Activated naive CD8-positive, alpha-beta T cell (primary cell): ENCODE measurements around the gene TTC21B.

ENCODE experiments used
- H3K27ac Mint-ChIP-seq: one replicate; pipeline ENCODE4 v1.8.0; 2021; ENCODE audit warnings: mixed read lengths
- H3K27me3 Mint-ChIP-seq: one replicate; pipeline ENCODE4 v1.8.0; 2021; ENCODE audit warnings: mixed read lengths
- H3K36me3 Mint-ChIP-seq: one replicate; pipeline ENCODE4 v1.8.0; 2021; ENCODE audit warnings: mixed read lengths
- H3K4me1 Mint-ChIP-seq: one replicate; pipeline ENCODE4 v1.8.0; 2021; ENCODE audit warnings: low read depth, mixed read lengths
- H3K4me3 Mint-ChIP-seq: one replicate; pipeline ENCODE4 v1.8.0; 2021; ENCODE audit warnings: mild to moderate bottlenecking, mixed read lengths
- H3K9me3 Mint-ChIP-seq: one replicate; pipeline ENCODE4 v1.8.0; 2021; ENCODE audit warnings: low read depth, mixed read lengths

TTC21B gene

GRCh38 chr2:165846056-165846455, 107.5 kb downstream of the TTC21B start:
- no peaks in the 10 kb centered on the region for H3K4me1 Mint-ChIP-seq
- no peak overlapping the region for H3K4me3 Mint-ChIP-seq
- peaks cover 11% of the 10 kb centered on the region for H3K36me3 Mint-ChIP-seq
- no peaks in the 10 kb centered on the region for H3K27me3 Mint-ChIP-seq
- peaks cover 14% of the 10 kb centered on the region for H3K9me3 Mint-ChIP-seq
- H3K27ac Mint-ChIP-seq: no peak overlapping the region

GRCh38 chr2:165844216-165844615, 109.4 kb downstream of the TTC21B start:
- Mint-ChIP-seq H3K4me1 (no peaks in the 10 kb centered on the region), H3K27me3 (no peaks in the 10 kb centered on the region), H3K27ac (no peak overlapping the region), H3K36me3 (peaks cover 13% of the 10 kb centered on the region), H3K4me3 (no peak overlapping the region), H3K9me3 (no peaks in the 10 kb centered on the region)

GRCh38 chr2:165843351-165843750, 110.2 kb downstream of the TTC21B start:
- no peak overlapping the region for H3K27ac Mint-ChIP-seq
- no peak overlapping the region for H3K4me3 Mint-ChIP-seq
- no peaks in the 10 kb centered on the region for H3K27me3 Mint-ChIP-seq
- H3K36me3 Mint-ChIP-seq: peaks cover 14% of the 10 kb centered on the region
- no peaks in the 10 kb centered on the region for H3K4me1 Mint-ChIP-seq
- no peaks in the 10 kb centered on the region for H3K9me3 Mint-ChIP-seq

DNA sequence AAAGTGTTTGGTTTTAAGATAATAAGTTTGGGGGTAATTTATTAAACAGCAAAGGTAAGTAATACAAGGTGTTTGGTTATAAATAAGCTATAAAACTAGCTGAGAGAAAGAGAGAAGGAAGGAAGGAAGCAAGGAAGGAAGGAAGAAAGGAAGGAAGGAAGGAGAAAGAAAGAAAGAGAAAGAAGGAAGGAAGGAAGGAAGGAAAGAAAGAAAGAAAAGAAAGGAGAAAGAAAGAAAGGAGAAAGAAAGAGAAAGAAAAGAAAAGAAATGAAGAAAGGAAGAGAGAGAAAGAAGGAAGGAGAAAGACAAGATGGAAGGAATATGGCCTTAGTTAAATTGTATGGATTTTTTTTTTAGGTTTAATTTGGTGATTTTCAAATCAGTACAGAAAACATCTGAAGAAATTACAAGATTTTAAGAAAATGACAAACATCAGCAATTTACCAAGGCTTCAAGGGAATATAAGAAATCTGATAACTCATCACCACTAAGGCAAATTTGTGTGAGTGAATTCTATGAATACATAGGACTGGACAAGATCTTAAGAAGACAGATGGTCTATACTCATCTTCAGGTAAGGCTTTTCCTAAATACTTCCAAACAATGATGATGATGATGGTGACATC, 113.1 kb downstream of the TTC21B start:
- no peaks in the 10 kb centered on the region for H3K27me3 Mint-ChIP-seq
- peaks cover 11% of the 10 kb centered on the region for H3K36me3 Mint-ChIP-seq
- no peaks in the 10 kb centered on the region for H3K4me1 Mint-ChIP-seq

GRCh38 chr2:165839610-165840009, 114.0 kb downstream of the TTC21B start:
- Mint-ChIP-seq H3K27me3 (no peaks in the 10 kb centered on the region), H3K27ac (no peak overlapping the region), H3K4me3 (no peak overlapping the region), H3K9me3 (no peaks in the 10 kb centered on the region), H3K36me3 (peaks cover 11% of the 10 kb centered on the region), H3K4me1 (no peaks in the 10 kb centered on the region)

More for the DNA sequence above, 113.1 kb downstream of the TTC21B start:
- no peak overlapping the region for H3K27ac Mint-ChIP-seq
- H3K4me3 Mint-ChIP-seq: no peak overlapping the region
- H3K9me3 Mint-ChIP-seq: no peaks in the 10 kb centered on the region

DNA sequence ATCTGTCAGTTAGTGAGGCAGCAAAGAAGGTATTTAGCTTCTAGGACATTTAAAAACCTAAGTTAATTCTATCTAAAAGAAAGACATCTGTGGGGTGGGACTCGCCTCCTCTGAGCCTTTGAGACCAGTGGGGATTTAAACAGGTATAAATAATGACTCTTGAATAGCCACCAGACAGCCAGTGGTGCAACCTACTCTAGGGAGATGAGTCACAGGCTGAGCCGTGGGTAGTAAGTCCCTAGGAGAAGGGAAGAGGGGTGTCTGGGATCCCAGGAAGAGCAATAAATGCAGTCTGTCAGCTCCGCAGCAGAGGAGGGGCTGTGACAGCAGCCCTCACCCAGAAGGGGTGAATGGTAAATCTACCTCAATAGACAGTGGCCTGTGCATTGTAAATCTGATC, 116.5 kb downstream of the TTC21B start:
- no peaks in the 10 kb centered on the region for H3K9me3 Mint-ChIP-seq
- no peak overlapping the region for H3K27ac Mint-ChIP-seq
- H3K4me3 Mint-ChIP-seq: no peak overlapping the region
- H3K36me3 Mint-ChIP-seq: peaks cover 8% of the 10 kb centered on the region
- H3K27me3 Mint-ChIP-seq: no peaks in the 10 kb centered on the region
- no peaks in the 10 kb centered on the region for H3K4me1 Mint-ChIP-seq

- Mint-ChIP-seq H3K27me3 (no peaks in the 10 kb centered on the region), H3K9me3 (no peaks in the 10 kb centered on the region), H3K4me1 (no peaks in the 10 kb centered on the region), H3K4me3 (no peak overlapping the region), H3K27ac (no peak overlapping the region), H3K36me3 (peaks cover 5% of the 10 kb centered on the region)
Measured at GRCh38 chr2:165835363-165835762, 118.2 kb downstream of the TTC21B start.

- Mint-ChIP-seq H3K4me1 (no peaks in the 10 kb centered on the region), H3K27ac (no peak overlapping the region), H3K36me3 (no peaks in the 10 kb centered on the region), H3K27me3 (no peaks in the 10 kb centered on the region), H3K9me3 (no peaks in the 10 kb centered on the region), H3K4me3 (no peak overlapping the region)
Measured at GRCh38 chr2:165833156-165833555, 120.4 kb downstream of the TTC21B start.

DNA sequence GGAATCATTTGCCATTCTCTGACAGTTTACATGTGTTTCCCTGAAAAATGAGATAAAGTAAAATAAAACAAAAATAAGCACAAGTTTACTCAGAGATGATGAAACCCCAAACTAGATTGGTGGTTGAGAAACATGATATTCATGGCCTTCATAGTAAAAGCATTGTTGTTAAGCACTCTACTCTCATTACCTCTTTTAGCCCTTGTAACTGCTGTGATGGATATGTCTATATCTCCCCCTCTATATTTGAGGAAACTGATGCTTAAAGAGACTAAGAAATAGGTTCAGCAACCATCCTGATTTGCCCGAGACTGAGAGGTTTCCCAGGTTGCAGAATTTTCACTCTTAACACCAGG, 125.7 kb downstream of the TTC21B start:
- no peaks in the 10 kb centered on the region for H3K9me3 Mint-ChIP-seq
- H3K27ac Mint-ChIP-seq: no peak overlapping the region
- H3K4me1 Mint-ChIP-seq: no peaks in the 10 kb centered on the region
- H3K36me3 Mint-ChIP-seq: no peaks in the 10 kb centered on the region
- no peak overlapping the region for H3K4me3 Mint-ChIP-seq
- peaks cover 10% of the 10 kb centered on the region for H3K27me3 Mint-ChIP-seq

- Mint-ChIP-seq H3K4me3 (no peak overlapping the region), H3K27me3 (peaks cover 13% of the 10 kb centered on the region), H3K27ac (no peak overlapping the region), H3K36me3 (no peaks in the 10 kb centered on the region), H3K4me1 (no peaks in the 10 kb centered on the region), H3K9me3 (no peaks in the 10 kb centered on the region)
Measured at GRCh38 chr2:165827016-165827920, 126.3 kb downstream of the TTC21B start.

DNA sequence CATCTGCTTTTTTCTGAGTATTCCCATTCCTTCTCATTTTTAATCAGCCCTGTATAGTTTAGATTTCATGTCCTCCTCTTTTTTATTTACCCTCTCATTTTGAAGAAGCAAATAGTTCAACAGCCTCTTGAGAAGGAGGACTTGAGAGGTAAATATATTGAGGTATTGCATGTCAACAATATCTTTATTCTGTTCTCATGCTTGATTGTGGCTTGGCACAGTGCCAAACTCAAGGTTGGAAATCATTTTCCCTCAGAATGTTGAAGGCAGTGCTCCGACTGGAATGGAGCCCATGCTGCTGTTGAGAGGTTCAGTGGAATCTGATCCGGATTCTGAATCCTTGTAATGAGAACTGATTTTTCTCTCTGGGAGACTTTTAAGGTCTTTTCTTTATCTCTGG, 128.5 kb downstream of the TTC21B start:
- peaks cover 16% of the 10 kb centered on the region for H3K27me3 Mint-ChIP-seq
- no peak overlapping the region for H3K4me3 Mint-ChIP-seq
- H3K36me3 Mint-ChIP-seq: no peaks in the 10 kb centered on the region
- H3K4me1 Mint-ChIP-seq: no peaks in the 10 kb centered on the region
- H3K9me3 Mint-ChIP-seq: no peaks in the 10 kb centered on the region
- no peak overlapping the region for H3K27ac Mint-ChIP-seq
